DMS114 treated with DMSO at 0.1 percent for 48 hours (cell line): Measurements from ENCODE around the gene FRMD6.
"Not testable (repeated sequence)": the region's sequence is repeated elsewhere in the genome, so short reads cannot be mapped to it uniquely, and the experiment has no call there.

Experiments
- DNase-seq: peaks from one replicate; lab custom pipeline; 2025; ENCODE audit not compliant: unreplicated experiment; lab: John Stamatoyannopoulos, UW

The FRMD6 gene

GRCh38 chr14:51717766-51718165 lies 66.1 kb downstream of the FRMD6 start:
- no peak for DNase-seq

GRCh38 chr14:51719955-51720354 lies 68.2 kb downstream of the FRMD6 start:
- no peak for DNase-seq

GRCh38 chr14:51723990-51724389 lies 72.3 kb downstream of the FRMD6 start:
- DNase-seq: no peak

GRCh38 chr14:51724650-51725049 lies 72.9 kb downstream of the FRMD6 start:
- DNase-seq: no peak

GRCh38 chr14:51725061-51725460 lies 73.4 kb downstream of the FRMD6 start:
- no peak for DNase-seq

GRCh38 chr14:51726166-51726899 lies 74.6 kb downstream of the FRMD6 start:
- DNase-seq: no peak

- no peak for DNase-seq
These were observed 75.8 kb downstream of the FRMD6 start for GRCh38 chr14:51727526-51727925.

- no peak for DNase-seq
These were observed 78.4 kb downstream of the FRMD6 start for GRCh38 chr14:51730098-51730497.

- DNase-seq: no peak
These were observed 79.0 kb downstream of the FRMD6 start for GRCh38 chr14:51730684-51731083.

- no peak for DNase-seq
These were observed 80.9 kb downstream of the FRMD6 start for GRCh38 chr14:51732494-51733112.

- DNase-seq: no peak
These were observed 81.4 kb downstream of the FRMD6 start for GRCh38 chr14:51733147-51733546.

GRCh38 chr14:51735851-51736250 lies 84.1 kb downstream of the FRMD6 start:
- DNase-seq: no peak

- DNase-seq: no peak
These were observed 87.0 kb downstream of the FRMD6 start for GRCh38 chr14:51738754-51739153.

GRCh38 chr14:51743588-51744000 lies 91.9 kb downstream of the FRMD6 start:
- no peak for DNase-seq

- no peak for DNase-seq
These were observed 92.8 kb downstream of the FRMD6 start for GRCh38 chr14:51744372-51745130.

GRCh38 chr14:51746823-51747222 lies 95.1 kb downstream of the FRMD6 start:
- DNase-seq: not testable (repeated sequence)

GRCh38 chr14:51750542-51750941 lies 98.8 kb downstream of the FRMD6 start:
- DNase-seq: no peak

- DNase-seq: not testable (repeated sequence)
These were observed 100.1 kb downstream of the FRMD6 start for GRCh38 chr14:51751611-51752345.

- not testable (repeated sequence) for DNase-seq
These were observed 106.0 kb downstream of the FRMD6 start for GRCh38 chr14:51757756-51758155.

- no peak for DNase-seq
These were observed 108.2 kb downstream of the FRMD6 start for GRCh38 chr14:51759950-51760349.

- not testable (repeated sequence) for DNase-seq
These were observed 114.0 kb downstream of the FRMD6 start for GRCh38 chr14:51765726-51766125.
